Suppressor macrophage treated with lipopolysaccharide for 4 hours (primary cell): ENCODE results near the gene TWIST2.

Experiments used
- DNase-seq: peaks from one replicate; pipeline ENCODE4 v3.0.0-alpha.2; 2020

The TWIST2 gene

GRCh38 chr2:238893349-238894000, 45.6 kb downstream of the TWIST2 start:
- no peak for DNase-seq

DNA sequence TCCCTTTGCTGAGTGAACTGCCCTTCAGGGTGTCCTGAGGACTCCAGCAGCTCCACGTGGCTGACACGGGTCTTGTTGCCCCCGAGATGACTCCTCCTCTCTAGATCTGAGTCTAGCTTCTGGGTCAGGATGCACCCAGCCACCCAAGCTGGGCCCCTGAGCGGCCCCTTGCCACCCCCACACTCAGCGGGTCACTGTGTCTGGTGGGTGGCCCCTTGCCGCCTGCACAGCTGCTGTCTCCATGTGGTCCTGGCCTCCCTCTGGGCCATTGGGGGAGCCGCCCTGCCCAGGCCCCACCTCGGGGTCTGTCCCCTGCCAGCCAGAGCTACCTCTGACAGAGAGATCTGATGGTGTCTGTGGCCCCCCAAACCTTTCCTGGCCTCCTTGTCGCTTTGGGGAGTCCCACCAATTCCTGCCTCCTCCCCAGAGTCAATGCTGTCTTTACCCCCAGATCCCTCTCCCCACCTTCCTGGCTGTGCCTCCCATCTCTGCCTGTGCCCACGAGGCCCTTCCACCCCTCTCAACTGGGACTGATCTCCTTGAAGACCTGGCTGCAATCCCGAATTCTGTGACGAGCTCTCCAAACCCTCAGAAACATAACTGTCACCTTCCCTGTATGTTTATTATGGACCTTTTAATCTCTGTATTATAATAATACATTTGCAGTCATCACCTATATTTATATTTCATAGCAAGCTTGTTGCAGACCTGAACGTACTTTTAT, 46.5 kb downstream of the TWIST2 start:
- no peak for DNase-seq

DNA sequence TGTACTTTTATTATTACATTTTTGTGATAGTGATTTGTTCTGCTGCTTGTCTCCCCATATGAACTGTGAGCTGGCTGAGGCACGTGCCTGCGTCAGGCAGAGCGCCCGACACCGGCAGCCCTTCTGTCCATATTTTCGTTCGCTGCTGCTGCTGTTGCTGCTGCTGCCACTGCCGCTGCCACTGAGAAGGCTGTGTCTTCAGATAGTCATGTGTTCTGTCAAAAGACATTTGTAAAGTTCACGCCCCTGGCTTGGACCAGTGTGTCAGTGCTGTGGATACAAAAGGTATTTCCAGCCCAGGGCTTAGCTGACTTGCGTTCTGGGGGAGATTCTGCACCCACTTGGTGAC, 47.0 kb downstream of the TWIST2 start:
- DNase-seq: no peak

GRCh38 chr2:238895361-238895882, 47.5 kb downstream of the TWIST2 start:
- DNase-seq: no peak

DNA sequence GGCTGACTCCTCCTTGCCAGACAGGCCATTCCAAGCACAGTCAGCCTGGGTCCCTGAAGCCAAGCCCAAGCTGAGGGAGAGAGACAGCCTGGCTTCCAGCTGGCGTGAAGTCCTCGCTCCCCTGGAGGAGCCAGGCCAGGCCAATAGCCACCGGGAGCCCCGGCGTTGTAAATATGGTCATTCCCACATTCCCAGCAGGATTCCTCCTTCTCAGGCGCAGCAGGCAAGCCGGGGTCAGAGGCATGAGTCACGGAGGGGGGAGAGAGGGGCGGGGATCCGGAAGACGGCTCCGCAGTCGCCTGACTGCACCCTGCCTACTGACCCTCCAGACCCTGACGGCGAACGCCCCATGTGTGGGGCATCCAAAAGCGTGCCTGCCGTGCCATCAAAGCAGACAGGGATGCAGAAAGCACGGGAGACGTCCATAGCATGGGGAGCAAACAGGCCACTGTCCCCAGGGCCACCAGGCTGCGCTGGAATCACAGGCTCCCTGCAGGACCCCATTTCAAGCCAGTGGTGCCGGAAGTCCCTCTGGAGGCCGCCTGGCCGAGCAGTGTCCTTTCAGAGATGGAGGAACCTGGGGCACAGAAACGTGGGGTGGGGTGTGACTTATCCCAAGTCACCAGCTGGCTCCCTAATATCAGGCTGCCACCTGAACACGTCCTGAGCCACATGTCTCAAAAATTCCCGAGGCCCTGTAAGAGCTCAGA, 48.2 kb downstream of the TWIST2 start:
- DNase-seq: no peak

- no peak for DNase-seq
These were observed 48.8 kb downstream of the TWIST2 start for GRCh38 chr2:238896641-238897040.

DNA sequence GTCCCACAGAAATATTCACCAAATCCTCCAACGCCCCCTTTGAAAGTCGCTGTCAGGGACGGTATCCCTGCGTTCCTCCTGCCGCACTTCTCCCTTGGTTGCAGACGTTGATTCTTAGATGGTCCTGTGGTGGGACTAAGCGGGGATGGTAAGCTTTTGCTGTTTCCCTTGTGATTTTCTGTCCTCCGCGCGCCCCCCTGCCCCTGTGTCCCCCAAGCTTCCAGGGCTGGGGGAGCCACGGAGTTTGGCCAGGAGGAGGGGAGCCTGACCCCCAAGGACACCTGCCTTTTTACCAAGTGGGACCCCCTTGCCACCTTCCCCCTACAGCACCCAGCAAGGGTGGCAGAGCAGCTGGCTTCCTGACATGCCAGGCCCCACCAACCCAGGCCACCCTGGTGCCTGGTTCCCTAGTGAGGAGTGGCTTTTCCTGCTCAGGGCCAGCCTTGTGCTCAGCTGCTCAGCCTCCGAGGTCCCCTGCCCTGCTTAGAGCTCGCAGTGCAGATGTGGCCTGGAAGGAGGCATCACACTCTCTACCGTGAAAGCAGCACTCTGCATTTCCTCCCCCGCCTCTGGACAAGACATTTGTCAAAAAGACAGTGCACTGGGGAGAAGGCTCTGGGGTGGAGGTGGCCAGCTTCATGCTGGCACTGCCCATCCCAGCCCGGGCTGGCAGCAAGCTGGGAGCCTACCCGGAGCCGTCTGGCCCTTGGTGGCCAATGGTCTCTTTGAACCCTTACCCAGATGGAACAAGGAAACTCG, 49.4 kb downstream of the TWIST2 start:
- DNase-seq: no peak

- DNase-seq: no peak
These were observed 50.0 kb downstream of the TWIST2 start for GRCh38 chr2:238897911-238898311.

DNA sequence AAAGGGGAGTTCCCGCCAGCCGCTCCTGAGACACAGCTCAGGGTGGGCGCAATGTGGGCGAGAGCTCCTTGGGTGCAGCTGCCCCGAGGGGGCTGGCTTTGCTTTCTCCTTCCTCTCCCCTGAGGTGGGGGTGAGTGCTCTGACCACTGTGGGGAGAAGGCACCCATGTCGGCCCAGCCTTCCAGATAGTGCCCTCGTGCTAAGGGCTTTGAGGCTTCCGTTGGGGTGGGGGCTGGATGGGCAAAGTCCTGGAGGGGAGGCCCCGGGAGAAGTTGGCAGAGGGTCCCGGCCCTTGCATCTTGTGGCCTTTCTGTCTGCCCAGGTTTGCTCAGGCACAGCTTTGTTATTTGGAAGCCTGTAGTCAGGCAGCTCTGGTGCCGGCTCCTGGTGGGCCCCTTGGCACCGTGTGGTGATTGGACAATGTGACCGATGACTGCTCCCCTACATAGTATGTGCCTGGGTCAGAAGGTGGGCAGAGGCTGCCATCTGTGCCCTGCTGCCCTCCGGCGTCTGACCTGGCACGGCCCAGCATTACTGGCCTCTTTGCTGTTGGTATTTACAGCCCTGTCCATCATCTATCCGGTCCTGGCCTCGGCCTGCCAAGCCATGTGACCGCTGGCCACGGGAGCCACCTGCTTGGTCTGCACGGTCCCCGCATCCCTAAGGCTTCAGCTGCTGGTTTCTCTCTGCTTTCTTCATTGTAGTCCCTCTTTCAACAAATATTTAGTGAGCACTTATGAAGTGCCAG, 50.8 kb downstream of the TWIST2 start:
- no peak for DNase-seq

DNA sequence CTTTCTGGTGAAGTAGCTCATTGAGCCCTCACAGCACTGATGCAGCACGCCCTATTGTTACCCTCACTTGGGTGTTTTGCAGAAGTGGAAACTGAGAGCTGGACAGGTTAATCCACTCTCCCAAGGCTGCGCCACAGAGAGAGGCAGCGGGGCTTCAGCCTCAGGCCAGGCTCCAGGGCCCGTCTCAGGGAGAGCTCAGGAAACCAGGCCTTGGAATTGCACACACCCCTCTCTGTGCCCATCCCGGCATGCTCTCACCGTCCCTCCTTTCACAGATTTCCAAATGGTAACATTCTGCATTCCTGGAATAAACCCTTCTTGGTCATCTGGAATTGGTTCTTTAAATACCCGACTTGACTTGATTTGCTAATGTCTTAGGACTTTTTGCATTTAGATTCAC, 51.5 kb downstream of the TWIST2 start:
- no peak for DNase-seq

GRCh38 chr2:238900511-238900910, 52.6 kb downstream of the TWIST2 start:
- no peak for DNase-seq

GRCh38 chr2:238901461-238902057, 53.7 kb downstream of the TWIST2 start:
- no peak for DNase-seq

- no peak for DNase-seq
These were observed 54.4 kb downstream of the TWIST2 start for GRCh38 chr2:238902285-238902684.

GRCh38 chr2:238903141-238903540, 55.3 kb downstream of the TWIST2 start:
- DNase-seq: no peak

- no peak for DNase-seq
These were observed 56.3 kb downstream of the TWIST2 start for GRCh38 chr2:238904177-238904576.

GRCh38 chr2:238904716-238905115, 56.8 kb downstream of the TWIST2 start:
- DNase-seq: no peak

GRCh38 chr2:238905224-238905623, 57.3 kb downstream of the TWIST2 start:
- no peak for DNase-seq

DNA sequence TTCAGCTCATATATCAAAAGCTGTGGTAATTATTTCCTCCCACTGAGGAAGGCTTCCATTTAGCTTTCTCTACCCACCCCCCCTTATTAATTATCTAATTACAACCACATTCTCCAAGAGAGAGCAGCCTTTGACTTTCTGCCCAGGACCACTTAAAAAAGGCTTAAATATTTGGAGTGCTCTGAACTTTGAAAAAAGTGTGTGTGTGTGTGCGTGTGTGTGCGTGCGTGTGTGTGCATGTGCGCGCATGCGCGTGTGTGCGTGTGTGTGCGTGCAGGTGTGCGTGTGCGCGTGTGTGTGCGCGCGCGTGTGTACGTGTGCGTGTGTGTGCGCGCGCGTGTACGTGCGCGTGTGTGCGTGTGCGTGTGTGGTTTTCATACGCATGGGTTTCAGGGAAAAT, 57.8 kb downstream of the TWIST2 start:
- DNase-seq: no peak

DNA sequence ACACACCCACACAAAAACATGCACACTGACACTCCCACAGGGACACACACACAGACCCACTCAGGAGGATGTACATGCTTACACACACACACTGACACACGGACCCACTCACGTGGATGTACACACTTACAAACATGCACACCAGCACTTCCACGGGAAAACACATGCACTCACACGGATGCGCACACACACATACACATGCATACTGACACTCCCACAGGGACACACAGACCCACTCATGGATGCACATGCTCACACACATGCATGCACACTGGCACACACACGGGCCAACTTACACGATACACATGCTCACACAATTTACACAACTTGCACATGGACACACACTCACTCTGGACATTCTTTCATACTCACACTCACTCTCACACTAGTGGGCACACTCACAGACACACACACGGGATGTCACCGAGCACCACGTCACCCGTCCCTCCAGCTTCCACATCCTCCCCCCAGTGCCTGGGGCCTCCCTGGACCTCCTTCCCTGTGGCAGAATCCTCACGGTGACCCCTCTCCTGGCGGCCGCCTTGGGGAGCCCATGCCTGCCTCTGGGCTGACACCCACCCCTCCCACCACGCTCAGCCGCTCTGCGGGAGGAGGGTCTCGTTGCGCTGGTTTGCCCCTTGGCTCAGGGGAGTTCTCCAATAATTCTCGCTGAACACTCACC, 58.5 kb downstream of the TWIST2 start:
- DNase-seq: no peak

- DNase-seq: no peak
These were observed 59.2 kb downstream of the TWIST2 start for GRCh38 chr2:238906936-238907716.
